ENCODE results near the gene RBM28.
A peak's percentile ranks its signal among the peaks of the same experiment; 100 is the strongest.

RBM28 gene

DNA sequence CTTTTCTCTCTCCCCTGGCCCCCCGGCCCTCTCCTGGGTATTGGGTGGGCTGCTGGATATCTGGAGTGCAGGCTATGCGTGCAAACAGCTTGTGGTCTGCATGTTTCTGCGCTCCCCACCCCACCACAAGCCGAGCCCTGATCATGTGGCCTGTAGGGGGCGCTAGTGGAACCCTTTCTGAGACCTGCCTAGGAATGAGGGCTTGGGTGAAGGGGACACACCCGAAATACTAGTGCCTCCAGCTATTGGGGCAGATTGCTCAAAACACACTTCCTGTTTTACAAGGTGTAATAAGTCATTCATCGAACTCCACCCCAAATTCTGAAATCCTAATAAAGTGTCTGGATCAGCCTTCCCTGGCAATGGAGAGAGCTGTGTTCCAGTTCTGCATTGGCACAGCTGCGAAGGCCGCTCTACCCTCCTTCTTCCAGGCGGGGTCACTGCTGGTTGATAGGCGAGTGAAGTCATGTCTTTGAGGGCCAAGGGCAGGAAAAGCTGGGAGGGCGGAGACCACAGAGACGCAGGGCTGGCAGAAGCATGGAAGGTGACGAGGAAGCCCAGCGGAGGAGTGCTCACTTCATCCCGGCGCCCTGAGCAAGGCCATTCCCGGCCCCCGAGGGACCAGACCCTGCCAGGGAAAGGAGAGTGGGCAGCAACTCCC is 37.6 kb upstream of the RBM28 start:
- in situ Hi-C loops (cut with MboI; ENCODE audit: low sequenced_read_pairs, unreplicated experiment) = no loop called here
- TF ChIP-seq, protein P1, sequence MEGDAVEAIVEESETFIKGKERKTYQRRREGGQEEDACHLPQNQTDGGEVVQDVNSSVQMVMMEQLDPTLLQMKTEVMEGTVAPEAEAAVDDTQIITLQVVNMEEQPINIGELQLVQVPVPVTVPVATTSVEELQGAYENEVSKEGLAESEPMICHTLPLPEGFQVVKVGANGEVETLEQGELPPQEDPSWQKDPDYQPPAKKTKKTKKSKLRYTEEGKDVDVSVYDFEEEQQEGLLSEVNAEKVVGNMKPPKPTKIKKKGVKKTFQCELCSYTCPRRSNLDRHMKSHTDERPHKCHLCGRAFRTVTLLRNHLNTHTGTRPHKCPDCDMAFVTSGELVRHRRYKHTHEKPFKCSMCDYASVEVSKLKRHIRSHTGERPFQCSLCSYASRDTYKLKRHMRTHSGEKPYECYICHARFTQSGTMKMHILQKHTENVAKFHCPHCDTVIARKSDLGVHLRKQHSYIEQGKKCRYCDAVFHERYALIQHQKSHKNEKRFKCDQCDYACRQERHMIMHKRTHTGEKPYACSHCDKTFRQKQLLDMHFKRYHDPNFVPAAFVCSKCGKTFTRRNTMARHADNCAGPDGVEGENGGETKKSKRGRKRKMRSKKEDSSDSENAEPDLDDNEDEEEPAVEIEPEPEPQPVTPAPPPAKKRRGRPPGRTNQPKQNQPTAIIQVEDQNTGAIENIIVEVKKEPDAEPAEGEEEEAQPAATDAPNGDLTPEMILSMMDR (IDR thresholded peaks at IDR 0.05; ENCODE audit: borderline replicate concordance, control extremely low read depth, extremely low read depth, insufficient read depth, missing control alignments) = peak; percentile 40
- peak; percentile 66 for DNase-seq (ENCODE audit: low spot score)

DNA sequence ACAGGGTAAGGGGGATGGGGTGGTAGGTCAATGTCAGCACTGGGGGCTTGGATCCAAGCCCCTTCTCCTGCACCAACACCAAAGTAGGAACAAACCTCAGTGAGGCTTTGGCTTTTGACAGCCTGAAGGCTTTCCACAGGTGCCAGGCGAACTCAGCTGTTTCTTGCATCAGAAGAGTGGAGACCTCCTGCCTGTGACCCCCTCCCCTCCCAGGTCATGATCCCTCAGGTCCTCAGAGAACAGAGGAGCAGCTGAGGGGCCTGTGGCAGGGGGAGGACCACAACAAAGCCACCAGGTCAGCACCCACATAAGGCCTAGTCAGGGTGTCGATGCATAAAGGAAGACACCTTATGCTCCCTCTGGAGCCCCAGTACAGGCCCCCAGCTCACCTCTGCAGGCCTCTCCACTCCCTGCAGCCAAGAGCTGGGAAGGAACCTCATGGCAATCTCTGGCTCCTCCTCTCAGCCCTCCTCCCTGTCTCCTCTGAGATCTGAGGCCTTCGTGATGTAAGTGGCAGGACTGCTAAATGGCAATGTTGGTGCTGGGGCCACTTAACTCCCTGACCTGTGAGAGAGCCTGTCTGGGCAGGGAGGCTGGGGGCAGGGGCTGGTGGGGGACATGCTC is 36.9 kb upstream of the RBM28 start:
- in situ Hi-C loops (cut with MboI; ENCODE audit: low sequenced_read_pairs, unreplicated experiment) = no loop called here
- TF ChIP-seq, protein P1 (IDR thresholded peaks at IDR 0.05; ENCODE audit: borderline replicate concordance, control extremely low read depth, extremely low read depth, insufficient read depth, missing control alignments) = no peak
- no peak for DNase-seq (ENCODE audit: low spot score)

DNA sequence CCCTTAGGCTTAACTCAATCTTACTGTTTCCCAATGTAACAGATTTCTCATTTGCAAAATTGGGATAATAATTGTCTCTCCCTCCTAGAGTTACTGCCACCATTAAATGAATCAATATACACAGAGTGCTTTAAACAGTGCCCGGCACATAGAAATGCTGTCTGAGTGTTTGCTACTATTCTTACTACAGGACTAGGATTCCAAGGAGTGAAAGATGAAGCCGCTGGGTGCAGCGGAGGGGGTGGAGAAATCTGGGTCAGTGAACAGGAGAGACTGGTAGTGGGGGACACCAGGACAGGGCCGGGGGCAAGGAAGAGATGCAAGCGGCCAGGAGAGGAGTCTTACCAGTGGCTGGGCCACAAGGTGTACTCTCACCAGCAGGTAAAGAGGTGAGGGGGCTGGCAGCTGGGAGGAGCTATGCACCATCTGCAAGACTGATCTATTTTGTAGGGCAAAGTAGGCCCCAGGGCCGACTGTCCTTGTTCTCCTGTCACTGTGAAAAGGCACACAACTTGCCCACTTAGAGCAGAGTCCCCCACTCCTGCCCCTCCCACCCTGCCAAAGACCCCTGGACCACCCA is 36.3 kb upstream of the RBM28 start:
- no peak for DNase-seq (ENCODE audit: low spot score)
- in situ Hi-C loops (cut with MboI; ENCODE audit: low sequenced_read_pairs, unreplicated experiment) = no loop called here
- TF ChIP-seq, protein P1 (IDR thresholded peaks at IDR 0.05; ENCODE audit: borderline replicate concordance, control extremely low read depth, extremely low read depth, insufficient read depth, missing control alignments) = no peak

DNA sequence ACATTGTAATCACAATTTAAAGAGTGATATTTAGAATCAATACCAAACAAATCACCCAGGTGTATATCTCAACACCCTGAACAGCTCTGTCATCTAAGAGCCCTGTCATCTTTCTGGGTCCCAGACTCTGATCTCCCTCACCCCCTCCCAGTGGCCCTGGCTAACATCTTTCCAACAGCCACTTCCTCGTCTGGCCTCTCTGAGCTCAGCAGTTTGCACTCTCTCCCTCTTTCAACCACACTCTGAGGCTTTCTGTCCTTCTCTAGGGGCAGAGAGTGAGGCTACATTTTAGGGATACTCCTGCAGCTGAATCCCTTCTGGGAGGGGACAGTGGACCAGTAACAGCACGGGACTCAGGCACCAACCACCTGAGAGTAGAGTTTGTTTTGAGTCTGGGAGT is 34.9 kb upstream of the RBM28 start:
- in situ Hi-C loops (cut with MboI; ENCODE audit: low sequenced_read_pairs, unreplicated experiment) = no loop called here
- no peak for DNase-seq (ENCODE audit: low spot score)
- TF ChIP-seq, protein P1 (IDR thresholded peaks at IDR 0.05; ENCODE audit: borderline replicate concordance, control extremely low read depth, extremely low read depth, insufficient read depth, missing control alignments) = no peak

DNA sequence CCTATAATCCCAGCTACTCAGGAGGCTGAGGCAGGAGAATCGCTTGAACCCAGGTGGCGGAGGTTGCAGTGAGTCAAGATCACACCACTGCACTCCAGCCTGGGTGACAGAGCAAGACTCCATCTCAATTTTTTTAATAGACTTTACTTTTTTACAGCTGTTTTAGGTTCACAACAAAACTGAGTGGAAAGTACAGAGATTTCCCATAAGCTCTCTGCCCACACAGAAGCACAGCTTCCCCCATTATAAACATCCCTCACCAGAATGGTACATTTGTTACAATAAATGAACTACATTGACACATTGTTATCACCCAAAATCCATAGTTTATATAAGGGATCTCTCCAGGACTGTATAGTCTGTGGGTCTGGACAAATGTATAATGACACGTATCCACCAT is 32.4 kb upstream of the RBM28 start:
- in situ Hi-C loops (cut with MboI; ENCODE audit: low sequenced_read_pairs, unreplicated experiment) = no loop called here
- DNase-seq (ENCODE audit: low spot score) = no peak
- TF ChIP-seq, protein P1 (IDR thresholded peaks at IDR 0.05; ENCODE audit: borderline replicate concordance, control extremely low read depth, extremely low read depth, insufficient read depth, missing control alignments) = no peak

DNA sequence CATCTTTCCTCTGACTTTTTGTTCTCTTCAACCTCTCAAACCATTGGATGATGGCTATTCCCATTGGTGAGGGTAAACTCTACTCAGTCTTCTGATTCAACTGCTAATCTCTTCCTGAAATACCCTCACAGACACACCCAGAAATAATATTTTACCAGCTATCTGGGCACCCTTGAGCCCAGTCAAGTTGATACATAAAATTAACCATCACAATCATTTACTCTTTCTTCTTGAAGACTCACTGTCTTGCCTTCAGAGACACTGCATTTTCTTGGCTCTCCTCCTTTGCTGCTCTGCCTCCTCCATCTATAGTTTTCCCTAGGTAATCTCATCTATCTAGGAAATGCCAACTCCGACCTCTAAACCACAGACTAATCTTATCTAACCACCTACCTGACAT is 30.3 kb upstream of the RBM28 start:
- in situ Hi-C loops (cut with MboI; ENCODE audit: low sequenced_read_pairs, unreplicated experiment) = no loop called here

More for the DNA sequence above, 30.3 kb upstream of the RBM28 start:
- TF ChIP-seq, protein P1 (IDR thresholded peaks at IDR 0.05; ENCODE audit: borderline replicate concordance, control extremely low read depth, extremely low read depth, insufficient read depth, missing control alignments) = no peak
- DNase-seq (ENCODE audit: low spot score) = no peak

Data from GM13976 (cell line).